Memory B cell (primary cell): Measurements from ENCODE around the gene WDR77.

Experiments used
- ATAC-seq: fragments of 150-1000 bp; cut with Tn5 transposase; 2 replicates; pipeline ENCODE4 v1.10.0; 2021; ENCODE audit warnings: low read depth, mild to moderate bottlenecking, moderate library complexity
- DNase-seq, 2 donors: peaks; one replicate each; pipeline ENCODE4 v3.0.0; 2022; ENCODE audit warnings: low spot score in 2 of 2
- H3K27ac Mint-ChIP-seq: one replicate; pipeline ENCODE4 v1.8.0; 2022; ENCODE audit warnings: mild to moderate bottlenecking, moderate library complexity, mixed read lengths
- H3K27me3 Mint-ChIP-seq: one replicate; pipeline ENCODE4 v1.8.0; 2022; ENCODE audit warnings: mixed read lengths
- H3K36me3 Mint-ChIP-seq: one replicate; pipeline ENCODE4 v1.8.0; 2022; ENCODE audit warnings: mild to moderate bottlenecking, mixed read lengths
- H3K4me1 Mint-ChIP-seq: one replicate; pipeline ENCODE4 v1.8.0; 2022; ENCODE audit warnings: mixed read lengths
- H3K4me3 Mint-ChIP-seq: one replicate; pipeline ENCODE4 v1.8.0; 2022; ENCODE audit warnings: mild to moderate bottlenecking, moderate library complexity, mixed read lengths
- H3K9me3 Mint-ChIP-seq: one replicate; pipeline ENCODE4 v1.8.0; 2022; ENCODE audit warnings: mixed read lengths

Gene WDR77

DNA sequence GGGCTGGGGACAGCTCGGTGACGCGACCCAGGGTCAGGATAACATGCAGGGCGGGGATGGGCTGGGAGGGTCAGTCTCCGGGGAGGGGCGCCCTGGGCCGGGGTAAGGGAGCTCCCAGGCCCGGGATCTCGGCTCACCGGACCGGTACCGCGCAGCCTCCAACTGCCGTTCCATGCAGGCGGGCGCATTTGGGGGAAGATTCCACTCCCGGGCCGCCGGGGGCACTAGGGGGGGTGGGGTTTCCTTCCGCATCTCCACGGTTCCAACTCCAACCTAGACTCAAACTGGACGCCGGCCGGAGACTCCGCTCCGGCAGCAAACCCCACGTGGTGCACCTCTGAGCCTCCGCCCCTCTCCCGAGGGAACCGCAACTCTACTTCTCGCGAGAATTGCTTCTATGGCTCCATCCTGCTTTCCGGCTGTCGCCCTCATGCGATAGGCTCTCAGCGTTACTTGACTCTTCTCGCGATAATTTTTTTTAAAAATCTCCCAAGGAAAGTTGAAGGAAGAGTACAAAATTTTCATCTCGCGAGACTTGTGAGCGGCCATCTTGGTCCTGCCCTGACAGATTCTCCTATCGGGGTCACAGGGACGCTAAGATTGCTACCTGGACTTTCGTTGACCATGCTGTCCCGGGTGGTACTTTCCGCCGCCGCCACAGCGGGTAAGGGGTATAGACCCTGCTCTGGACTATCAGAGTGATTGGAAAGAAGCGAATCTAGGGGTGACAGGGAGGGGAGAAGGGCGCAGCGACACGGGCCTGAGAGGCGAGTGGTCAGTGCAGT is at the start of gene WDR77, which contains the start of gene ATP5PB:
Gene WDR77, minus strand, starts transcription at position 339 of the 785 bp plus-strand sequence. Its CDS starts 87 bp downstream, at position 252.
Gene ATP5PB, plus strand, starts transcription at position 547 of the 785 bp plus-strand sequence. Its CDS starts 78 bp downstream, at position 625.
- ATAC-seq (peak; percentile 95), DNase-seq (peak; percentile 75 to 88)
- Mint-ChIP-seq H3K27ac (peak within 1 kb of the TSS; percentile 100), H3K4me3 (peak within 1 kb of the TSS; percentile 100), H3K9me3 (no peaks in the 10 kb centered on the region), H3K36me3 (peaks cover 22% of the 10 kb centered on the region), H3K4me1 (peaks cover 48% of the 10 kb centered on the region), H3K27me3 (no peaks in the 10 kb centered on the region)

DNA sequence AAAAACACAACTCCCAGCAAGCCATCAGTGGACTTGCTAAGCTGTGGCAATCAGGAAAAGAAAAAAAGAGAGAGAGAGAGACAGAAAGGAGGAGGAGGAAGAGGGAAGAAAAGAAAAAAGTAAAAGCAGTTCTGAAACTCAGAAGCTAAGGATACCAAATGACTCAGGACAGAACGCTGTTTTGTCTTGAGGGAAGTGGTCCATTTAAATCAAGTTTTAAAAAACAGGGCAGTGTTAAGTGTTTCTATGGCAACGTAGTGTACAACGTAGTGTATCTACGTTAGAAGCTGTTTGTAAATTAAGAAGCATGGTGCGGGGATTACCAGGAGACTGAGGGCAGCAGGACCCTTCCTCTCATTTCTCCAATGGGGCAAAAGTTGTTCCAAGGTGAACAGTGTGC is 48.5 kb upstream of the WDR77 start:
- Mint-ChIP-seq H3K9me3 (peaks cover 7% of the 10 kb centered on the region), H3K36me3 (peaks cover 8% of the 10 kb centered on the region), H3K4me3 (no peak overlapping the region), H3K4me1 (peaks cover 10% of the 10 kb centered on the region), H3K27me3 (no peaks in the 10 kb centered on the region), H3K27ac (no peak overlapping the region)
- no peak for DNase-seq
- ATAC-seq = peak; percentile 83

DNA sequence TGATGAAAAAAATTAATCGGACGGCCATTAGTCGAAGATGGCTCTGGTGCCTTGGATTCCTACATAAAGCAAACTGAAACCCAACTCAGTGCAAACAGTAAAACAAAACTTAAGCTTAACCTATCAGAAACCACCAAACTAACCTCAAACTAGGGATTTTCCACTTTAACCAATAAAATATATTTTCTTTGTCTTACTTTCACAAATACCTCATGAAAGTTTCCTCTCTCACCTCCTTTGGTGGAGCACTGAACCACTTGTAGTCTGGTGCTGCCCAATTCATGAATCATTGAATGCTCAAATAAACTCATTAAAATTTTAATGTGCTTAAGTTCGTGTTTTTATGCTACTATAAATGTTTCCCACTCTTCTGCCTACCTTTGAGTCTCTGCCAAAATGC is 47.3 kb upstream of the WDR77 start:
- DNase-seq (no peak), ATAC-seq (peak; percentile 51)
- peaks cover 8% of the 10 kb centered on the region for H3K36me3 Mint-ChIP-seq
- no peaks in the 10 kb centered on the region for H3K27me3 Mint-ChIP-seq
- H3K9me3 Mint-ChIP-seq = peaks cover 7% of the 10 kb centered on the region
- no peak overlapping the region for H3K4me3 Mint-ChIP-seq
- H3K4me1 Mint-ChIP-seq = peaks cover 10% of the 10 kb centered on the region
- peak overlapping the region; percentile 50 for H3K27ac Mint-ChIP-seq

DNA sequence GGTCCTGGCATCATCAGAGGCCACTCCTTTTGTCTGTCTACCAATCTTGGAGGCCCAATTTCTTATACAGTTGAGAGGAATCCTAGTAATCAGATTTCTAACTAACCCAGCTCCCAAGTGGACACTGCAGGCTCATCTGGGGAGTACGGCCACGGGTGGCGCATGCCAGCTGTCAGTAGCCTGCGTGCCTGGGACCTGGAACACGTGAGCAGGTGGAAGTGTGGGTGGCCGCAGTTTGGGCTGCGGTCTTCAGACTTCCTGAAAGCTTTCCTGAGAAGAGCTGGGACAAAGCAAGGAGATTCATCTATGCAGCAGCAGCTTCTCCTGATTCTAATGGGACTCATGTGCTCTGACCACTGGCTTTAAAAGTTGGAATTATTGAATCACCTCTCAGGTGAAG is 42.0 kb upstream of the WDR77 start:
- no peaks in the 10 kb centered on the region for H3K27me3 Mint-ChIP-seq
- ATAC-seq = no peak

DNA sequence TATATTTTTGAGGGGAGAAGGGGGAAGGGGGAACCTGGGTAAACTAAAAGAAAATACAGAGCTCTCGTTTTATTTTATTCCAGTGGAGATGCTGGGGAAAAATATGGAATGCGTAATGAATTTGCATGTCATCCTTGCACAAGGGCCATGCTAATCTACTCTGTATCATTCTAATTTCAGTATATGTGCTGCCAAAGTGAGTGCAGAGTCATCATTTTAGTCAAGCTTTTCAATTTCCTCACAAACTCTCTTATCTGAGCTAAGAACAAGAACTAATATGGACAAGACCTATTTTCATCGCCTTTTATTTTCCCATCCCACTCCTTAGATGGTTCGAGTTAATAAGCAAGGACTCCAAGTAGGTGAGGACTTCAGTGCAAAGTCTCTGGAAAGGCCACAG is 41.2 kb upstream of the WDR77 start:
- ATAC-seq (no peak), DNase-seq (no peak)
- no peaks in the 10 kb centered on the region for H3K9me3 Mint-ChIP-seq
- H3K4me3 Mint-ChIP-seq = no peak overlapping the region
- H3K27ac Mint-ChIP-seq = no peak overlapping the region
- H3K27me3 Mint-ChIP-seq = no peaks in the 10 kb centered on the region
- H3K36me3 Mint-ChIP-seq = no peaks in the 10 kb centered on the region
- H3K4me1 Mint-ChIP-seq = peaks cover 5% of the 10 kb centered on the region

More for the DNA sequence above, 42.0 kb upstream of the WDR77 start:
- Mint-ChIP-seq H3K36me3 (peaks cover 3% of the 10 kb centered on the region), H3K27ac (no peak overlapping the region), H3K4me3 (no peak overlapping the region), H3K4me1 (peaks cover 5% of the 10 kb centered on the region), H3K9me3 (peaks cover 3% of the 10 kb centered on the region)
- DNase-seq = no peak

DNA sequence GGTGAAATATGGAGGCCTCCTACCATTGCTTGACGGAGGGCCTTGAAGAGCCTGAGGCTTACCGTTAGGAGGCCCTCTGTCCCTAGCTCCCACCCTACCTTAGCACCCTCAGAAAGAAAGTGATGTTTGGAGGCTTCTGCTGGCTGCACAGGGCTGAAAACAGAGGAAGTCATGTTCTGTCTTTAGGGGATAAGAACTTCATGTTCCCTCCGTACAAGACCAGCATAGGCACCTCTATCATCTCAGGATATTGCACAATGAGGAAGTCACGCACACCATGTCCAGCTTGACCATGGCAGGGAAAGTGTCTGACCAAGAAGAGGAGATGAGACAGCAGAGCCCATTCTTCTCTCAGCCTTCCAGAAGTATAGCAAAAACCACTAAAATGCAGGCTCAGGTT is 40.5 kb upstream of the WDR77 start:
- no peak for DNase-seq

DNA sequence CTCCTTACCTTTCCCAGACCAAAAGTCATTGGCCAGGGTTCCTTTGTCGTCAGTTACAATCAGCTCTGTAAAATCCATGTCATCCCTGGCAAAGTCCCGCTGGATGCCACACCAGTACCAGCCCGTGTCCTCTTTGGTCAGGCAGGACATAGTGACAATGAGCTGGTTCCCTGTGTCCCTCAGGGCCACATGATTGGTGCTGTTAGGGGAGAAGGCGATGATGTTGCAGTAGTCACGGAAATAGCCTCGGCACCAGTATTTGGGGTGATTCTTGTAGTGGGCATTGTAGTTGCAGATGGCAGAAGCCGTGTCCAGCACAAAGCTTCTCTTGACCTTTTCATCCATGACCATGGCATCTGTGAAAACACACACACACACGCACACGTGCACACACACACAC is 39.6 kb upstream of the WDR77 start:
- no peak for ATAC-seq
- no peaks in the 10 kb centered on the region for H3K36me3 Mint-ChIP-seq

More for the DNA sequence above, 40.5 kb upstream of the WDR77 start:
- H3K4me1 Mint-ChIP-seq = peaks cover 5% of the 10 kb centered on the region
- H3K27me3 Mint-ChIP-seq = no peaks in the 10 kb centered on the region
- H3K27ac Mint-ChIP-seq = no peak overlapping the region
- H3K9me3 Mint-ChIP-seq = no peaks in the 10 kb centered on the region
- no peaks in the 10 kb centered on the region for H3K36me3 Mint-ChIP-seq
- no peak overlapping the region for H3K4me3 Mint-ChIP-seq
- no peak for ATAC-seq

DNA sequence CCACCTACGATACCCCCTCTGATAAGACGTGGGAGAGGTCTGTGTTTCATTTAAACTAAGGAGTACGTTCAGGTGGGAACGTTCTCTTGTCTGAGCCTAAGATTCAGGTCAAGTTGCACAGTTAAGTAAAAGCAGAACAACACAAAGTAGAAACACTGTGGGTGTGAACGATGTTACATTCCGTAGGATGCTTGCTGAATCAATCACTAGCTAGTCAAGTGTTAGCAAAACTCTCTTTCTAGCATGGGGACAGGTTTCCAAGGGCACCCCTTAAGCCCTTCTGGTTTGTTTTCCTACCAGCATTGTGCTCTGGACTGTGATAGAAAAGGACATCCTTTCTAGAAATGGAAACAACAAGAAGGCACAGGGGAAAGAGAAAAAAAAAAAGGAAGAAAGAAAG is 38.1 kb upstream of the WDR77 start:
- Mint-ChIP-seq H3K27me3 (no peaks in the 10 kb centered on the region), H3K4me3 (no peak overlapping the region), H3K9me3 (no peaks in the 10 kb centered on the region), H3K36me3 (no peaks in the 10 kb centered on the region), H3K27ac (no peak overlapping the region), H3K4me1 (peaks cover 5% of the 10 kb centered on the region)
- DNase-seq (no peak), ATAC-seq (no peak)

More for the DNA sequence above, 39.6 kb upstream of the WDR77 start:
- Mint-ChIP-seq H3K4me3 (no peak overlapping the region), H3K4me1 (peaks cover 5% of the 10 kb centered on the region), H3K27ac (no peak overlapping the region), H3K27me3 (no peaks in the 10 kb centered on the region), H3K9me3 (no peaks in the 10 kb centered on the region)
- DNase-seq = no peak

DNA sequence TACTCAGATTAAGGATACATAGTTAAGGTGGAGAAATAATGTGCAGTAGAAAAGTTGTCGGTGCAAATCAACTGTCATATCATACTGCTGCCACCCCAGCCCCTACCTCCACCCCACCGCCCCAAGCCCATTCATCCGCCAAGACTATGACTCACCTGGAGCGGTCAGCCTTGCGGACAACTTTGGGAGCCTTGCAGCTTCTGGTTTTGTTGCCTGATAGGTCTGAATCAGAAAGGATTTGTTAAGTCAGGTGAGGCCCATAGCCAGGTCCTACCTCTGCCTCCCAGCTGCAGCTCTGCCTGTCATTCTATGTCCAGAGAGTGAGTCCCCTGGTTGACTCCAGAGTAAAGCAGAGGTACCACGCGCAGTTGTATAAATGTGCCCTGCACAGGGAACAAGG is 37.4 kb upstream of the WDR77 start:
- no peak for ATAC-seq
- Mint-ChIP-seq H3K4me1 (peaks cover 8% of the 10 kb centered on the region), H3K27me3 (no peaks in the 10 kb centered on the region), H3K27ac (no peak overlapping the region), H3K9me3 (no peaks in the 10 kb centered on the region), H3K36me3 (no peaks in the 10 kb centered on the region), H3K4me3 (no peak overlapping the region)
- DNase-seq = no peak

DNA sequence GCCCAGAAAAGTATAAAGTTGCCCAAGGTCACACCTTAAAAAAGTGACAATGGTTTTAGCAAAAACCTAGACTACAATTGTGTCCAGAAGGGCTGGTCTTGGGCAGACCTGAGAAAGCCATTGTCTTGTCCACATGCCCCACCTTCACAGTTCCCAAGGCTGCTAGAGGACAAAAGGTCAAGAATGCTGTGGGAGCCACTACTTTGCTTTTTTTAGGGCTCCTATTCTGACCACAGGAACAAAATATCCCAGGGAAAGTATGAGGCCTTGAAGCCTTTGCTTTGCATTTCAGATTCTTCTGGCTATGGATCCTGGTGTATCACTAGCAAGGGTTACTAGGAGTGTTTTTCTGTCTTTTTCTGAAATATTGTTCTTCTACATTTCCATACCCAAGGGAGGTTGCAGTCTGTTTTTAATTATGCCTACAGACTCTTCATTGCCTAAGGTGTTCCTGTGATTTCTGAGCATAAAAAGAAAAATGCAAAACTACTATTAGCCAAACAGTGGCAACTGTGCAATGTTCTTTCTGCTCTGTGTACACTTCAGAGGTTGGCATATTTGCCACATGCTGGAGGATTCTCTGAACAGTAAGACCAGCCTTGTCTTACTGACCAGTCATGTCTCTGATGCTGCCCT is 35.5 kb upstream of the WDR77 start:
- no peak for DNase-seq
- no peaks in the 10 kb centered on the region for H3K36me3 Mint-ChIP-seq
- no peaks in the 10 kb centered on the region for H3K9me3 Mint-ChIP-seq
- ATAC-seq = no peak
- no peak overlapping the region for H3K4me3 Mint-ChIP-seq
- no peaks in the 10 kb centered on the region for H3K27me3 Mint-ChIP-seq
- H3K27ac Mint-ChIP-seq = no peak overlapping the region
- peaks cover 9% of the 10 kb centered on the region for H3K4me1 Mint-ChIP-seq

DNA sequence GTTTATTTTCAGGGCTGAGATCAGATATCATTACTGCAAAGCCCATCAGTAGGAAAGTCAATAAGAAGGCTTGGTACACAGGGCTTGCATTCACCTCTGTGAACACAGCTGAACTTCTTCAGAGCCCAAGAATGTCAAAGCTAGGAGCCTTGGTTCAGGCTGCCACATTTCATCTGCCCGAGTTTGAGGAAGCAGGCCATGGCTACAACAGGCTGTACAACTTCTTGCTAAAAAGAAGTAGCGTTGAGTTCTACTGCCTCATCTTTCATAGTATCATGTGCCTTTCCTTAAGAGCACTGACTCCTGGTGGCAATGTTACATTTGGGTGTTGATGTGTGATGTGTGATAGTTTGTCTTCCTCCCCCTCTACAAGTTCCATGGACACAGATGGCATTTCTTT is 34.8 kb upstream of the WDR77 start:
- H3K4me1 Mint-ChIP-seq = peaks cover 9% of the 10 kb centered on the region
- H3K27ac Mint-ChIP-seq = peak overlapping the region; percentile 12
- no peaks in the 10 kb centered on the region for H3K36me3 Mint-ChIP-seq
- no peak overlapping the region for H3K4me3 Mint-ChIP-seq
- H3K9me3 Mint-ChIP-seq = no peaks in the 10 kb centered on the region
- ATAC-seq = no peak
- H3K27me3 Mint-ChIP-seq = no peaks in the 10 kb centered on the region
- DNase-seq = no peak

DNA sequence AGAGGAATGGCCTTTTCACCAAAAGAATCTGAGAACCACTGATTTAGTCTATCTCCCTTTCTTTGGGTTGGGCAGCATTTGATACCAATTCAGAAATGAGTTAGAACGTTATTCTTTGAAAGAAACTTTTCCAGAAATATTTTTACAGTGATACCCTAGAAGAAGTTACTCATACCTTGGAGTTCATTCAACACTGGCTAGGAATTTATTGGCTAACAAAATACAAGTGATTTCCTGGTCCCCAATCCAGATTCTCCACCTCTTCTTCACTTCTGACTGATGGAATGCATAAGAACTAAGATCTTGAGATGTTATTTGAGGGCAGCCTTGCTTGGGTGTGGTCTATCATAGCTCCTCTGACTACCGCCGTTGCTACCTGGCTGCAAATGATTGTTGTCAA is 34.1 kb upstream of the WDR77 start:
- H3K9me3 Mint-ChIP-seq = no peaks in the 10 kb centered on the region
- H3K27me3 Mint-ChIP-seq = no peaks in the 10 kb centered on the region
- H3K27ac Mint-ChIP-seq = peak overlapping the region; percentile 12
- H3K36me3 Mint-ChIP-seq = peaks cover 2% of the 10 kb centered on the region
- peaks cover 12% of the 10 kb centered on the region for H3K4me1 Mint-ChIP-seq
- ATAC-seq (no peak), DNase-seq (no peak)
- H3K4me3 Mint-ChIP-seq = no peak overlapping the region

DNA sequence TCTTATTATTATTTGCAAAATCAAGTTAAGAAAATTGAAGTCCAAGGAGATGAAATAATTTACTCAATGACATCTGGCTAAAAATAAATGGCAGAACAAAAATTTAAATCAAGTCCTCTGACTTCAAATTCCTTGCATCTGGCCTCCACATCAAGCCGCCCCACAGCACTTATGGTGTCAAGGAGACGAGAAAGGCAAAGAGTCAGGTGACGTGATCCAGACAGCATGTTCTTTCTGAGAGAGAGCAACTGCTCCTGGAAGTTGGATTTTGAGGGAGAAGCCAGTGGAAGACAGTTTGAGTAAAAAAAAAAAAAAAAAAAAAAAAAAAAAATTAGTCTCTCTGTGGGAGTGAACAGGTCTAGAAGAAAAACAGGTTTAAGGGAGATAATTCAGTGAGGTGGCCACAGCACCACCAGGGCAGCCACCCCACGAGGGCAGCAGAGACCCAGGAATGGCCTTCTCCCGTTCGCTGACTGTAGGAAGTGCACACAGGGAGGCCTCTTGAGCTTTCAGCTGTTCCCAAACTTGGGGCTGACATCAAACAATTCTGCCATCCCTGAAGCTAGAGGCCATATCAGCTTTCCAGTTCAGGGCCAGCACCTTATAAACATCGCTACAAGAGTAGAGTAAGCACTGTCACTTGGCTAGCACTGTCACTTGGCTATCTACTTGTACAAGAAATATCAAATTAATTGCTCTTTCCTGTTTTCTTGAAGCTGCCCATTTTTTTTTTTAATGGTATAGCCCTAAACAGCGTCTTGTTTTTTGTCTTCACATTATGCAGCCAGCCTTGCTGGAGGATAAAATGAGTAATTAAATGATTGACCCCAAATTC is 32.5 kb upstream of the WDR77 start:
- H3K9me3 Mint-ChIP-seq = no peaks in the 10 kb centered on the region
- no peak overlapping the region for H3K27ac Mint-ChIP-seq
- H3K27me3 Mint-ChIP-seq = no peaks in the 10 kb centered on the region
- no peak overlapping the region for H3K4me3 Mint-ChIP-seq
- H3K4me1 Mint-ChIP-seq = peaks cover 27% of the 10 kb centered on the region
- ATAC-seq = peak; percentile 53
- peaks cover 8% of the 10 kb centered on the region for H3K36me3 Mint-ChIP-seq
- no peak for DNase-seq

DNA sequence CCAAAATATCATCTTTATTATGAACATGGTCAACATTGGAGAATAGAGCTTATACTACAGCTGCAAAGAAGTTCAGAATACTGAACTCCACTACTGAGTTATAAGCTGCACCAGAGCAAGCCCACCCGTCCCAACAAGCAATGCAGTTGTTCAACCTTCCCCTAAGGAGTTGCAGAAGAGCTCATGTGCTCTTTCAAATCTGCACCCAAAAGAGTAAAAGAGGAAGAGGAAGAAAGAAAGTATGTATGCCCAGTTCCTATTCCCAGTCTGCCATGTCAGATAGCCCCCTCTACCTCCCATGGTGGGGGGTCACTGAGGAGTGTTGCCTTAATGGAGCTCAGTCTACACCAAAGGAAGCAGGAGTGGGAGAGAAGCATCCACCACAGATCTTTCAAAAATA is 31.6 kb upstream of the WDR77 start:
- Mint-ChIP-seq H3K4me3 (no peak overlapping the region), H3K4me1 (peaks cover 34% of the 10 kb centered on the region), H3K27ac (no peak overlapping the region), H3K36me3 (peaks cover 8% of the 10 kb centered on the region), H3K9me3 (no peaks in the 10 kb centered on the region), H3K27me3 (no peaks in the 10 kb centered on the region)
- ATAC-seq (no peak), DNase-seq (no peak)
